A673 (cell line): ENCODE measurements around the gene FCN2. TPM values are rescaled to one million over a fixed set of nuclear protein-coding genes. Genes with fewer than 3 reads are reported as not detected.

Experiments used
- BruUV-seq: library from RNA; stranded (reverse); fragments of 400-500 nt; replicated peaks from 2 replicates; lab custom pipeline; 2021; lab: Mats Ljungman, UMichigan
- CTCF ChIA-PET: fragments of 300-600 bp; sonication (Branson Sonifier 250); formaldehyde crosslinking; loops from one replicate; lab custom pipeline; 2022; ENCODE audit warnings: antibody characterized with exemption; lab: Charles Lee
- POLR2A ChIA-PET: fragments of 300-600 bp; sonication (Branson Sonifier 250); formaldehyde crosslinking; loops from one replicate; lab custom pipeline; 2022; ENCODE audit warnings: antibody characterized with exemption; ENCODE audit not compliant: low non-redundant PET; lab: Charles Lee
- DNase-seq: peaks from one replicate; pipeline ENCODE4 v3.0.0-alpha.2; 2015; ENCODE audit warnings: low spot score
- H3K27ac ChIP-seq: fragments of 200-600 bp; sonication (generic); 2 replicates; pipeline ENCODE4 v1.5.1; 2016; ENCODE audit warnings: mixed run types, low read depth, mild to moderate bottlenecking, mixed read lengths, antibody characterized with exemption, low read length; ENCODE audit not compliant: poor library complexity, severe bottlenecking
- H3K27me3 ChIP-seq: fragments of 200-600 bp; sonication (generic); replicated peaks from 2 replicates; pipeline ENCODE4 v1.6.1; 2017; ENCODE audit warnings: mixed run types, low read depth, mild to moderate bottlenecking, mixed read lengths, antibody characterized with exemption, low read length; ENCODE audit not compliant: insufficient read depth, poor library complexity
- H3K36me3 ChIP-seq: fragments of 200-600 bp; sonication (generic); 2 replicates; pipeline ENCODE4 v1.6.1; 2016; ENCODE audit warnings: mixed run types, mild to moderate bottlenecking, mixed read lengths, antibody characterized with exemption, low read length; ENCODE audit not compliant: insufficient read depth, poor library complexity, severe bottlenecking
- H3K4me1 ChIP-seq: fragments of 200-600 bp; sonication (generic); 2 replicates; pipeline ENCODE4 v1.6.1; 2017; ENCODE audit warnings: mixed run types, mild to moderate bottlenecking, mixed read lengths, antibody characterized with exemption, low read length; ENCODE audit not compliant: insufficient read depth, poor library complexity, severe bottlenecking
- H3K4me3 ChIP-seq: fragments of 200-600 bp; sonication (generic); 2 replicates; pipeline ENCODE4 v1.5.1; 2016; ENCODE audit warnings: low read depth, mixed run types, mild to moderate bottlenecking, mixed read lengths, low read length; ENCODE audit not compliant: poor library complexity, severe bottlenecking
- H3K9me3 ChIP-seq: fragments of 200-600 bp; sonication (generic); 2 replicates; pipeline ENCODE4 v1.6.1; 2016; ENCODE audit warnings: mixed run types, low read depth, mild to moderate bottlenecking, mixed read lengths, antibody characterized with exemption, low read length; ENCODE audit not compliant: poor library complexity, severe bottlenecking
- EZH2 ChIP-seq: fragments of 200-600 bp; sonication (generic); IDR thresholded peaks from 2 replicates; pipeline ENCODE4 v1.6.1; 2017; ENCODE audit warnings: borderline replicate concordance, low read depth, mild to moderate bottlenecking, mixed read lengths, antibody characterized with exemption, low read length; ENCODE audit not compliant: poor library complexity, severe bottlenecking
- intact Hi-C: fragments of 100-400 bp; cut with micrococcal nuclease; formaldehyde crosslinking; loops from one replicate; pipeline ENCODE4 v1.10.0; 2022; ENCODE audit not compliant: unreplicated experiment
- total RNA-seq: library from RNA; stranded (reverse); gene quantifications from 2 replicates; pipeline ENCODE4 v1.2.3, GENCODE V29; 2021
- TF ChIP-seq, protein P1 (sequence below): fragments of 300-800, 200-600 bp; sonication (generic); conservative IDR thresholded peaks from 2 replicates; pipeline ENCODE4 v1.5.1; 2017; ENCODE audit warnings: low read depth, mild to moderate bottlenecking, antibody characterized with exemption, low read length, moderate library complexity, mixed read lengths

FCN2 gene
- total RNA-seq, 1 experiment from 2014 or later = not detected

DNA sequence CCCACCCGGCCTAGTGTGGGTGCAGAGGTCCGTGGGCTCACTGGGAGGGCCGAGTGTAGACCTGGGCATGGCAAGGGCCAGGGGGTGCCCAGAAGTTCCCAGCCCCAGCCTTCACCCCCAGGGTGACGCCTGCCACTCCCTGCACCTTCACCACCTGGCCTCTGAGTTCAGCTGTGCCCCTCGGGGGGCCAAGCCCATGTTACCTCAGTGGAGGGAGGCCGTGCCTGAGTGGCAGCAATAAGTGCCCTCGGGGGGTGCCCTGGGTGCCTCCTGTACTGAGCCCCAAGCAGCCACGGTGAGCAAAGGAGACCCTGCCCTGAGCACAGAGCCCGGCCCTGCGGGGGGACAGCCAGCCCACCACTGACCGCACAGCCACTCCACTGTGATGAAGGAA is 10.3 kb upstream of the FCN2 start:
- no TSS peak for BruUV-seq
- intact Hi-C loops = no loop called here
- TF ChIP-seq EZH2 = no peak
- TF ChIP-seq, protein P1, sequence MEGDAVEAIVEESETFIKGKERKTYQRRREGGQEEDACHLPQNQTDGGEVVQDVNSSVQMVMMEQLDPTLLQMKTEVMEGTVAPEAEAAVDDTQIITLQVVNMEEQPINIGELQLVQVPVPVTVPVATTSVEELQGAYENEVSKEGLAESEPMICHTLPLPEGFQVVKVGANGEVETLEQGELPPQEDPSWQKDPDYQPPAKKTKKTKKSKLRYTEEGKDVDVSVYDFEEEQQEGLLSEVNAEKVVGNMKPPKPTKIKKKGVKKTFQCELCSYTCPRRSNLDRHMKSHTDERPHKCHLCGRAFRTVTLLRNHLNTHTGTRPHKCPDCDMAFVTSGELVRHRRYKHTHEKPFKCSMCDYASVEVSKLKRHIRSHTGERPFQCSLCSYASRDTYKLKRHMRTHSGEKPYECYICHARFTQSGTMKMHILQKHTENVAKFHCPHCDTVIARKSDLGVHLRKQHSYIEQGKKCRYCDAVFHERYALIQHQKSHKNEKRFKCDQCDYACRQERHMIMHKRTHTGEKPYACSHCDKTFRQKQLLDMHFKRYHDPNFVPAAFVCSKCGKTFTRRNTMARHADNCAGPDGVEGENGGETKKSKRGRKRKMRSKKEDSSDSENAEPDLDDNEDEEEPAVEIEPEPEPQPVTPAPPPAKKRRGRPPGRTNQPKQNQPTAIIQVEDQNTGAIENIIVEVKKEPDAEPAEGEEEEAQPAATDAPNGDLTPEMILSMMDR = no peak
- H3K9me3 ChIP-seq = no peaks in the 10 kb centered on the region
- ChIA-PET CTCF (no interaction called here), POLR2A (no interaction called here)
- no peaks in the 10 kb centered on the region for H3K36me3 ChIP-seq
- H3K4me3 ChIP-seq = no peak overlapping the region
- H3K4me1 ChIP-seq = no peaks in the 10 kb centered on the region
- DNase-seq = no peak
- H3K27ac ChIP-seq = no peak overlapping the region
- H3K27me3 ChIP-seq = no peaks in the 10 kb centered on the region

DNA sequence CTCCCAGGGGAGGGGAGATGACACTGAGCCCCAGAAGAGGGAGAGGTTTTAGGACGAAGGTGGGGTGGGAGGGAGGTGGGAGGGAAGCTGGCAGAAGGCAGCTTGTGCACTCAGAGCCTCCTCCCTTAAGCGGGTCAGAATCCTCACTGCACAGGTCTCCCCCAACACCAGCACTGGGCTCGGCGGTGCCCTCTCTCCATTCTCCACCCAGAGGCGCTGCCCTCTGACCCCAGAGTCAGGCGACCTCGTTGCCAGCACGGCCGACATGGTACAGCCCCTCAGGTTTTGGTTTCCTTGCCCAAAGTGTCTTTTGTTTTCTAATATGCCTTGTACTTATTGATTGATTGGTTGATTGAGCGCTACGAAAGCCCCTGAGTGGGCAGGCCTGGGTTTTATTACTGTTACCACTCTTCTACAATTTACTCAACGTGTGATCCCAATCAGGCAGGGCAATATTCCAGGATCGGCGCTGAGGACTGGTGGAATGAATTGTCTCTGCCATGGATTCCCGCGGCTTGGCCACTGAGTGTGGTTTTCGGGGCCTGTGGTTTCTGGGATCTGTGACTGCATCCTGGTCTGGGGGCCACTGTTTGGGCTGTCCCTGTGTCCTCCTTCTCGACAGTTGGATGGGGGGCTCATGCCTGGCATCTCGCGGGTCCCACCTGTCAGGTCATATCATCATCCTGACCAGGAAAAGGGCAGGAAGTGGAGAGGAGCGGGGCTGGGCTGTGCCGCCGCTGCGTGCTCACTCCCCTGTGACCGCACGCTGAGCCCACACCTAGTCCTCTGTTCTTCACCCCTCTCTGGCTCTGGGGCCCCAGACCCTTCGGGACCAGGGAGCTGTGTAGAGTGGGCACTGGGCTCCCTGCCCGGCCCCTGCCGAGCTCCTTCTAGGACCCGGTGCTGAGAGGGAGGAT is 9.6 kb upstream of the FCN2 start:
- no peak for TF ChIP-seq EZH2
- TF ChIP-seq, protein P1 = no peak
- no peaks in the 10 kb centered on the region for H3K36me3 ChIP-seq
- intact Hi-C loops = no loop called here
- H3K4me1 ChIP-seq = no peaks in the 10 kb centered on the region
- no peaks in the 10 kb centered on the region for H3K9me3 ChIP-seq
- H3K4me3 ChIP-seq = no peak overlapping the region
- DNase-seq = no peak
- no TSS peak for BruUV-seq
- CTCF ChIA-PET = no interaction called here
- no peaks in the 10 kb centered on the region for H3K27me3 ChIP-seq
- H3K27ac ChIP-seq = no peak overlapping the region
- POLR2A ChIA-PET = no interaction called here

DNA sequence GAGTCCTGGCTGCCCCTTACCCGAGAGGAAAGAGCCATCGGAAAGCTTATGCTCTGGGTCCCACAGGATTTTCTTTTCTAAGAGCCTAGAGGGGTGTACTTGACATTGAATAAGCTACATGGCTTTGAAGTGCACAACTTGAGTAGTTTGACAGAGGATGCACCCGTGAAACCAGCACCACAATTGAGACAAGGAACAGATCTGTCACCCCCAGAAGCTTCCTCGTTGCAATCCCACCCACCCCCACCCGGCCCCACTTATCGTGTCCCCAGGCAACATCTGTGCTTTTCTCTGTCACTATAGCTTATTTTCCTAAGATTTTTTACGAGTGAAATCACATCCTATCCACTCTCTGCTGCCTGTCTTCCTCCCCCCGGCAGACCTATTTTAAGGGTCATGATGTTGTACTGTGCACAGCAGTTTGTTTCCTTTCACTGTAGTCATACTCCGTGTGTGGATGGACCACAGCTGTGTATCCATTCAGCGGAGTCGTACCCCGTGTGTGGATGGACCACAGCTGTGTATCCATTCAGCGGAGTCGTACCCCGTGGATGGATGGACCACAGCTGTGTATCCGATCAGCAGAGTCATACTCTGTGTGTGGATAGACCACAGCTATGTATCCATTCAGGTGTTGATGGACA is 8.8 kb upstream of the FCN2 start:
- ChIA-PET POLR2A (interaction anchor here (0.6 kb wide), 1 partner anchor 164 kb away, joined by 11 read pairs; no protein-coding TSS in a partner anchor), CTCF (no interaction called here)
- H3K4me3 ChIP-seq = no peak overlapping the region
- H3K36me3 ChIP-seq = no peaks in the 10 kb centered on the region
- no peak overlapping the region for H3K27ac ChIP-seq
- TF ChIP-seq, protein P1 = no peak
- no peaks in the 10 kb centered on the region for H3K27me3 ChIP-seq
- H3K9me3 ChIP-seq = no peaks in the 10 kb centered on the region
- DNase-seq = no peak
- no TSS peak for BruUV-seq
- H3K4me1 ChIP-seq = no peaks in the 10 kb centered on the region
- intact Hi-C loops = no loop called here
